ENCODE data around the gene DCXR. TPM values are rescaled to one million over a fixed set of nuclear protein-coding genes. Genes with fewer than 3 reads are reported as not detected.

Gene DCXR
- total and polyA plus RNA-seq, 2 of the 13 experiments (the other 11 are each of a cell fraction or from before 2014, with no cell fraction given): 287 to 311 TPM

GRCh38 chr17:82035956-82036633 lies 1.4 kb downstream of the DCXR start (continued):
- no peak for TF ChIP-seq DR1 (CRISPR knock-in tag; IDR thresholded peaks at IDR 0.05)
- no peak for TF ChIP-seq ZNF687 (CRISPR knock-in tag; IDR thresholded peaks at IDR 0.05)
- TF ChIP-seq, protein P1, sequence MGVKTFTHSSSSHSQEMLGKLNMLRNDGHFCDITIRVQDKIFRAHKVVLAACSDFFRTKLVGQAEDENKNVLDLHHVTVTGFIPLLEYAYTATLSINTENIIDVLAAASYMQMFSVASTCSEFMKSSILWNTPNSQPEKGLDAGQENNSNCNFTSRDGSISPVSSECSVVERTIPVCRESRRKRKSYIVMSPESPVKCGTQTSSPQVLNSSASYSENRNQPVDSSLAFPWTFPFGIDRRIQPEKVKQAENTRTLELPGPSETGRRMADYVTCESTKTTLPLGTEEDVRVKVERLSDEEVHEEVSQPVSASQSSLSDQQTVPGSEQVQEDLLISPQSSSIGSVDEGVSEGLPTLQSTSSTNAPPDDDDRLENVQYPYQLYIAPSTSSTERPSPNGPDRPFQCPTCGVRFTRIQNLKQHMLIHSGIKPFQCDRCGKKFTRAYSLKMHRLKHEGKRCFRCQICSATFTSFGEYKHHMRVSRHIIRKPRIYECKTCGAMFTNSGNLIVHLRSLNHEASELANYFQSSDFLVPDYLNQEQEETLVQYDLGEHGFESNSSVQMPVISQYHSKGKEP (CRISPR knock-in tag; IDR thresholded peaks at IDR 0.05): no peak
- TF ChIP-seq ZNF709 (CRISPR knock-in tag; IDR thresholded peaks at IDR 0.05): no peak
- no peak for TF ChIP-seq MXD3 (CRISPR knock-in tag; IDR thresholded peaks at IDR 0.05)
- no peak for TF ChIP-seq ATF2 (CRISPR knock-in tag; IDR thresholded peaks at IDR 0.05)
- peak; percentile 82 for TF ChIP-seq AGO2 (optimal IDR thresholded peaks at IDR 0.05; ENCODE audit: low read depth, low read length)
- no peak for TF ChIP-seq ARNT (IDR thresholded peaks at IDR 0.05)
- TF ChIP-seq ZNF589 (CRISPR knock-in tag; conservative IDR thresholded peaks at IDR 0.05): no peak
- TF ChIP-seq GTF3A (CRISPR knock-in tag; conservative IDR thresholded peaks at IDR 0.05): no peak
- no peak for TF ChIP-seq ZMYM4 (CRISPR knock-in tag; IDR thresholded peaks at IDR 0.05)
- no peak for TF ChIP-seq ZNF879 (CRISPR knock-in tag; IDR thresholded peaks at IDR 0.05)
